ENCODE measurements around the gene RELL1. TPM values are rescaled to one million over a fixed set of nuclear protein-coding genes. Genes with fewer than 3 reads are reported as not detected.

RELL1 gene
- polyA plus RNA-seq (2013, experiment 1 of 2) = 17.5 TPM
- polyA plus RNA-seq (2013, experiment 2 of 2) = 17.2 TPM

- Histone ChIP-seq H3K4me1 (ENCODE audit: control insufficient read depth, insufficient read depth, low read depth, low read length) (peaks cover 1% of the 10 kb centered on the region), H3K79me1 (replicated peaks; ENCODE audit: low read length, poor library complexity, severe bottlenecking) (peaks cover 14% of the 10 kb centered on the region), H4K91ac (ENCODE audit: low read length) (peak within 1 kb of the TSS; percentile 66), H2BK15ac (ENCODE audit: low read depth, poor library complexity, severe bottlenecking) (peak within 1 kb of the TSS; percentile 98), H2BK120ac (ENCODE audit: low read depth, low read length) (peak within 1 kb of the TSS; percentile 82), H2BK5ac (ENCODE audit: low read depth, low read length, poor library complexity, severe bottlenecking) (peak within 1 kb of the TSS; percentile 20), H3K4ac (ENCODE audit: low read depth in 1 of 2, low read length in 2 of 2) (peak within 1 kb of the TSS in 1 of 2 experiments; percentile 29), H3K18ac (ENCODE audit: low read depth in 1 of 2, low read length in 2 of 2) (peak within 1 kb of the TSS; percentile 87 to 90), H3K9ac (ENCODE audit: low read length) (peak within 1 kb of the TSS; percentile 94), H4K8ac (ENCODE audit: low read length) (peak within 1 kb of the TSS; percentile 62), H2AFZ (ENCODE audit: low read depth, low read length) (peak within 1 kb of the TSS; percentile 60), H3K4me2 (ENCODE audit: low read length, poor library complexity, severe bottlenecking) (peak within 1 kb of the TSS; percentile 69), H3K27me3 (ENCODE audit: control insufficient read depth in 1 of 2, insufficient read depth in 1 of 2, low read length in 2 of 2) (no peaks in the 10 kb centered on the region), H3K9me3 (ENCODE audit: control insufficient read depth, low read length) (no peaks in the 10 kb centered on the region), H3K23ac (ENCODE audit: low read length in 2 of 2) (peak within 1 kb of the TSS in 1 of 2 experiments; percentile 72), H3K27ac (ENCODE audit: low read length, poor library complexity, severe bottlenecking) (peak within 1 kb of the TSS; percentile 34), H3K14ac (ENCODE audit: low read length in 2 of 2) (peak within 1 kb of the TSS in 1 of 2 experiments; percentile 4), H3K4me3 (ENCODE audit: insufficient read depth in 1 of 2, low read depth in 1 of 2, low read length in 2 of 2) (peak within 1 kb of the TSS; percentile 88 to 94), H2BK12ac (ENCODE audit: low read length in 2 of 2) (peak within 1 kb of the TSS in 1 of 2 experiments; percentile 59), H2AK5ac (ENCODE audit: low read length, severe bottlenecking) (no peak within 1 kb of the TSS), H3K36me3 (ENCODE audit: control insufficient read depth in 1 of 2, insufficient read depth in 2 of 2, low read depth in 1 of 2, low read length in 2 of 2) (no peaks in the 10 kb centered on the region)
- DNase-seq = peak; percentile 99
- under 1% methylated on average over 53 of the region's 58 CpGs for WGBS
Measured at GRCh38 chr4:37686373-37687193, at the start of gene RELL1. Gene RELL1, minus strand, starts transcription at chr4:37686376. Its CDS starts 89 bp downstream, at chr4:37686287.

GRCh38 chr4:37735578-37735977, 49.4 kb upstream of the RELL1 start:
- Histone ChIP-seq H2BK120ac (ENCODE audit: low read depth, low read length) (no peak overlapping the region), H4K91ac (ENCODE audit: low read length) (no peak overlapping the region), H2AK5ac (ENCODE audit: low read length, severe bottlenecking) (no peak overlapping the region), H3K27me3 (ENCODE audit: control insufficient read depth in 1 of 2, insufficient read depth in 1 of 2, low read length in 2 of 2) (peaks cover 0 to 9% of the 10 kb centered on the region in 2 experiments), H3K9me3 (ENCODE audit: control insufficient read depth, low read length) (peaks cover 3% of the 10 kb centered on the region), H3K4me3 (ENCODE audit: insufficient read depth in 1 of 2, low read depth in 1 of 2, low read length in 2 of 2) (no peak overlapping the region), H3K18ac (ENCODE audit: low read depth in 1 of 2, low read length in 2 of 2) (no peak overlapping the region), H2BK12ac (ENCODE audit: low read length in 2 of 2) (no peak overlapping the region), H3K9ac (ENCODE audit: low read length) (no peak overlapping the region), H3K4me2 (ENCODE audit: low read length, poor library complexity, severe bottlenecking) (no peak overlapping the region), H3K23ac (ENCODE audit: low read length in 2 of 2) (no peak overlapping the region), H2BK5ac (ENCODE audit: low read depth, low read length, poor library complexity, severe bottlenecking) (no peak overlapping the region), H3K27ac (ENCODE audit: low read length, poor library complexity, severe bottlenecking) (no peak overlapping the region), H4K8ac (ENCODE audit: low read length) (no peak overlapping the region), H3K4ac (ENCODE audit: low read depth in 1 of 2, low read length in 2 of 2) (no peak overlapping the region), H3K79me1 (replicated peaks; ENCODE audit: low read length, poor library complexity, severe bottlenecking) (no peaks in the 10 kb centered on the region), H2AFZ (ENCODE audit: low read depth, low read length) (no peak overlapping the region), H3K36me3 (ENCODE audit: control insufficient read depth in 1 of 2, insufficient read depth in 2 of 2, low read depth in 1 of 2, low read length in 2 of 2) (no peaks in the 10 kb centered on the region), H3K4me1 (ENCODE audit: control insufficient read depth, insufficient read depth, low read depth, low read length) (no peaks in the 10 kb centered on the region), H2BK15ac (ENCODE audit: low read depth, poor library complexity, severe bottlenecking) (no peak overlapping the region), H3K14ac (ENCODE audit: low read length in 2 of 2) (no peak overlapping the region)
- no peak for DNase-seq
- WGBS = 94% methylated on average over 5 of the region's 5 CpGs

- H3K14ac ChIP-seq (ENCODE audit: low read length in 2 of 2) = no peak overlapping the region
- no peak overlapping the region for H2BK5ac ChIP-seq (ENCODE audit: low read depth, low read length, poor library complexity, severe bottlenecking)
- no peak for DNase-seq
- no peaks in the 10 kb centered on the region for H3K4me1 ChIP-seq (ENCODE audit: control insufficient read depth, insufficient read depth, low read depth, low read length)
- WGBS = 98% methylated on average over 2 of the region's 3 CpGs
- H4K91ac ChIP-seq (ENCODE audit: low read length) = no peak overlapping the region
- H3K27me3 ChIP-seq (ENCODE audit: control insufficient read depth in 1 of 2, insufficient read depth in 1 of 2, low read length in 2 of 2) = peaks cover 0 to 9% of the 10 kb centered on the region in 2 experiments
- no peaks in the 10 kb centered on the region for H3K79me1 ChIP-seq (replicated peaks; ENCODE audit: low read length, poor library complexity, severe bottlenecking)
- no peak overlapping the region for H3K4me3 ChIP-seq (ENCODE audit: insufficient read depth in 1 of 2, low read depth in 1 of 2, low read length in 2 of 2)
- no peak overlapping the region for H2AK5ac ChIP-seq (ENCODE audit: low read length, severe bottlenecking)
- no peaks in the 10 kb centered on the region for H3K36me3 ChIP-seq (ENCODE audit: control insufficient read depth in 1 of 2, insufficient read depth in 2 of 2, low read depth in 1 of 2, low read length in 2 of 2)
- H4K8ac ChIP-seq (ENCODE audit: low read length) = no peak overlapping the region
- no peak overlapping the region for H3K27ac ChIP-seq (ENCODE audit: low read length, poor library complexity, severe bottlenecking)
- H3K18ac ChIP-seq (ENCODE audit: low read depth in 1 of 2, low read length in 2 of 2) = no peak overlapping the region
- H2BK120ac ChIP-seq (ENCODE audit: low read depth, low read length) = no peak overlapping the region
- no peak overlapping the region for H2BK15ac ChIP-seq (ENCODE audit: low read depth, poor library complexity, severe bottlenecking)
- H3K4ac ChIP-seq (ENCODE audit: low read depth in 1 of 2, low read length in 2 of 2) = no peak overlapping the region
- no peak overlapping the region for H3K9ac ChIP-seq (ENCODE audit: low read length)
- H2BK12ac ChIP-seq (ENCODE audit: low read length in 2 of 2) = no peak overlapping the region
- H3K9me3 ChIP-seq (ENCODE audit: control insufficient read depth, low read length) = peaks cover 3% of the 10 kb centered on the region
- no peak overlapping the region for H3K4me2 ChIP-seq (ENCODE audit: low read length, poor library complexity, severe bottlenecking)
- H2AFZ ChIP-seq (ENCODE audit: low read depth, low read length) = no peak overlapping the region
- no peak overlapping the region for H3K23ac ChIP-seq (ENCODE audit: low read length in 2 of 2)
Measured at GRCh38 chr4:37734989-37735388, 48.8 kb upstream of the RELL1 start.

GRCh38 chr4:37733240-37733867, 47.2 kb upstream of the RELL1 start:
- H3K79me1 ChIP-seq (replicated peaks; ENCODE audit: low read length, poor library complexity, severe bottlenecking) = no peaks in the 10 kb centered on the region
- no peaks in the 10 kb centered on the region for H3K36me3 ChIP-seq (ENCODE audit: control insufficient read depth in 1 of 2, insufficient read depth in 2 of 2, low read depth in 1 of 2, low read length in 2 of 2)
- no peak overlapping the region for H4K8ac ChIP-seq (ENCODE audit: low read length)

More at GRCh38 chr4:37733240-37733867, 47.2 kb upstream of the RELL1 start:
- H2AFZ ChIP-seq (ENCODE audit: low read depth, low read length) = no peak overlapping the region
- no peak overlapping the region for H3K9ac ChIP-seq (ENCODE audit: low read length)
- WGBS = 90% methylated on average over 4 of the region's 6 CpGs
- no peak overlapping the region for H3K4me3 ChIP-seq (ENCODE audit: insufficient read depth in 1 of 2, low read depth in 1 of 2, low read length in 2 of 2)
- no peak overlapping the region for H2BK5ac ChIP-seq (ENCODE audit: low read depth, low read length, poor library complexity, severe bottlenecking)
- H3K18ac ChIP-seq (ENCODE audit: low read depth in 1 of 2, low read length in 2 of 2) = no peak overlapping the region
- H3K27me3 ChIP-seq (ENCODE audit: control insufficient read depth in 1 of 2, insufficient read depth in 1 of 2, low read length in 2 of 2) = peaks cover 0 to 16% of the 10 kb centered on the region in 2 experiments
- H2BK12ac ChIP-seq (ENCODE audit: low read length in 2 of 2) = no peak overlapping the region
- no peak overlapping the region for H2BK15ac ChIP-seq (ENCODE audit: low read depth, poor library complexity, severe bottlenecking)
- H3K14ac ChIP-seq (ENCODE audit: low read length in 2 of 2) = no peak overlapping the region
- H3K27ac ChIP-seq (ENCODE audit: low read length, poor library complexity, severe bottlenecking) = no peak overlapping the region
- no peaks in the 10 kb centered on the region for H3K4me1 ChIP-seq (ENCODE audit: control insufficient read depth, insufficient read depth, low read depth, low read length)
- no peak overlapping the region for H2BK120ac ChIP-seq (ENCODE audit: low read depth, low read length)
- no peak for DNase-seq
- no peak overlapping the region for H4K91ac ChIP-seq (ENCODE audit: low read length)
- H3K4me2 ChIP-seq (ENCODE audit: low read length, poor library complexity, severe bottlenecking) = no peak overlapping the region
- no peak overlapping the region for H3K4ac ChIP-seq (ENCODE audit: low read depth in 1 of 2, low read length in 2 of 2)
- no peak overlapping the region for H3K23ac ChIP-seq (ENCODE audit: low read length in 2 of 2)
- H3K9me3 ChIP-seq (ENCODE audit: control insufficient read depth, low read length) = peaks cover 3% of the 10 kb centered on the region
- no peak overlapping the region for H2AK5ac ChIP-seq (ENCODE audit: low read length, severe bottlenecking)
